HG03469 (cell line): Measurements from ENCODE around the gene CCL4L2.
"Not testable (repeated sequence)": the region's sequence is repeated elsewhere in the genome, so short reads cannot be mapped to it uniquely, and the experiment has no call there.

ENCODE experiments used
- ATAC-seq: cut with Tn5 transposase; IDR thresholded peaks from one replicate; pipeline ENCODE4 v1.9.1; 2021; ENCODE audit warnings: mild to moderate bottlenecking, moderate library complexity, moderate number of reproducible peaks; ENCODE audit not compliant: unreplicated experiment

The CCL4L2 gene

GRCh38 chr17:36219556-36219955 lies 8.7 kb downstream of the CCL4L2 start:
- not testable (repeated sequence) for ATAC-seq

DNA sequence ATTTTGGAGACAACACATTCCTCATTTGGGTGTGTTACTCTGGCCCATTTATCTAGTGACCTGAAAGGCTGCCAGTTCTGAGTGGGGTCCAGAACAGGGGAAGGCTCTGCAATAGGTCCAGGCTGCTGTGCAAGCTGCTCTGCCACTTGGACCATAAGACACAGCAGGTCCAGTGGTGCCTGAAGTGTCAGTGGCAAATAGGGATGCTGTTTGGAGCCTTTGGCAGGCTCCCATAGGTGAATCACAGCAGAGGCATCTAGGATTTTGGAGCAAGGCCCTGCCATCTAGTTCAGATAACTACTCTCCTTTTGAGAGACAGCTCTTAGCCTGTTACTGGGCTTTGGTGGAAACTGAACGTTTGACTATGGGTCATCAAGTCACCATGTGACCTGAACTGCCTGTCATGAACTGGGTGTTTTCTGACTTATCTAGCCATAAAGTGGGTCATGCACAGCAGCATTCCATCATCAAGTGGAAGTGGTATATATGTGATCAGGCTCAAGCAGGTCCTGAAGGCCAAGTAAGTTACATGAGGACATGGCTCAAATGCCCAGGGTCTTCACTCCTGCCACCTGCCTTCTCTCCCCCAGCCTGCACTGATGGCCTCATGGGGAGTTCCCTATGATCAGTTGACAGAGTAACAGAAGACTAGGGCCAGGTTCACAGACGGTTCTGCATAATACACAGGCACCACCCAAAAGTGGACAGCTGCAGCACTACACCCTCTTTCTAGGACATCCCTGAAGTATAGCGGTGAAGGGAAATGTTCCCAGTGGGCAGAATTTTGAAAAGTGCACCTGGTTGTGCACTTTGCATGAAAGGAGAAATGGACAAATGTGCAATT lies 10.1 kb downstream of the CCL4L2 start:
- not testable (repeated sequence) for ATAC-seq

DNA sequence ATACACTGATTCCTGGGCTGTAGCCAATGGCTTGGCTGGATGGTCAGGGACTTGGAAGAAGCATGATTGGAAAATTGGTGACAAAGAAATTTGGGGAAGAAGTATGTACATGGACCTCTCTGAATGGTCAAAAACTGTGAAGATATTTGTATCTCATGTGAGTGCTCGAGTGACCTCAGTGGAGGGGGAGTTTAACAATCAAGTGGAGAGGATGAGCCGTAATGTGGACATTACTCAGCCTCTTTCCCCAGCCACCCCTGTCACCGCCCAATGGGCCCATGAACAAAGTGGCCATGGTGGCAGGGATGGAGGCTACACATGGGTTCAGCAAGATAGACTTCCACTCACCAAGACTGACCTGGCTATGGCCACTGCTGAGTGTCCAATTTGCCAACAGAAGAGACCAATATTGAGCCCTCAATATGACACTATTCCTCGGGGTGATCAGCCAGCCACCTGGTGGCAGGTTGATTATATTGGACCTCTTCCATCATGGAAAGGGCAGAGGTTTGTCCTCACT lies 10.8 kb downstream of the CCL4L2 start:
- not testable (repeated sequence) for ATAC-seq

DNA sequence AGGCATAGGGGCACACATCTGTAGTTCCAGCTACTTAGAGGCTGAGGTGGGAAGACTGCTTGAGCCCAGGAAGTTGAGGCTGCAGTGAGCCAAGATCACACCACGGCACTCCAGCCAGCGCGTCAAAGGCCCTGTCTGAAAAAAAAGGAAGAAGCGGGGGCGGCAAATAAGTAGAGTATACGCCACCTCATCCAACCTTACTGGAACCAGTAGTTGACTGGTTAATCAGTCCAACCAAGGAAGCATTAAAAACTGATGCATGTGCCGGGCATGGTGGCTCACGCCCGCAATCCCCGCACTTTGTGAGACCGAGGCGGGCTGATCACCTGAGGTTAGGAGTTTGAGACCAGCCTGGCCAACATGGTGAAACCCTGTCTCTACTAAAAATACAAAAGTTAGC lies 12.1 kb downstream of the CCL4L2 start:
- not testable (repeated sequence) for ATAC-seq

DNA sequence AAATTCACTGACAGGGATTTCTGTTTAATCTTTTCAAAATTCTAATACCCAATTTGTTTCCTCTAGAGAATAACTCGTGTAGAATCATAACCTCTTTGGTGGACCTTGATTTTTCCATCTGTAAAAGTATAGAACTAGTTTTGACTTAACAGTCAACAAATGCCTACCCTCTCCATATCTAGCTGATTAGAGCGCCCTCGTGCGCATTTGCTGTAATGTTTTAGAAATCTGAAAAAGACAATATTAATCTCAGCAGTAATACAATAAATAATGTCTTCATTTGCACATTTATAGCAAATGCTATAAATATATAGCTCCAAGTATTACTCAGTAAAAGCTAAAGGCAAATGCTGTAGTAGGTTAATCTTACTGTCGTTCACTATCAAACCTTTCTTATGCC lies 18.8 kb downstream of the CCL4L2 start:
- ATAC-seq: not testable (repeated sequence)

DNA sequence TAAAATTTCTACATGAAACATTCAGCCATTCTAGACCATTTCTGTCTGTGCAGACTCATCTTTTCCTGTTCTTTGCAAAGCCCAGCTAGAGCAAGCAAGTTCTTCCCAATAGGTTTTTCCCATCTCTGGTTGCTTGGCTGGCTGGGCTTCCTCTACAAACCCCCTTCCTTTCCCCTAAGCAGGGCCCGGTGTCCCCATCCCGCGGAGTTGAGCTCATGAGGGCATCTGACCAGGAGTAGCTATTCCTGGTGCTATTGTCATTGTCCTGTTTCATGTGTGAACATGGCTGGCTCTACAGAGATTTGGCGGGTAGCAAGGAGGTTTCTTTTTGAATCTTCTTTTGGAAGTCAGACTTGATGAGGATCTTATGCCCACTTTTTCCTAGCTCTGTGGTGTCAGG lies 31.2 kb downstream of the CCL4L2 start:
- not testable (repeated sequence) for ATAC-seq
